Measurements from ENCODE around the gene NSD2.
A peak's percentile ranks its signal among the peaks of the same experiment; 100 is the strongest.

Gene NSD2

DNA sequence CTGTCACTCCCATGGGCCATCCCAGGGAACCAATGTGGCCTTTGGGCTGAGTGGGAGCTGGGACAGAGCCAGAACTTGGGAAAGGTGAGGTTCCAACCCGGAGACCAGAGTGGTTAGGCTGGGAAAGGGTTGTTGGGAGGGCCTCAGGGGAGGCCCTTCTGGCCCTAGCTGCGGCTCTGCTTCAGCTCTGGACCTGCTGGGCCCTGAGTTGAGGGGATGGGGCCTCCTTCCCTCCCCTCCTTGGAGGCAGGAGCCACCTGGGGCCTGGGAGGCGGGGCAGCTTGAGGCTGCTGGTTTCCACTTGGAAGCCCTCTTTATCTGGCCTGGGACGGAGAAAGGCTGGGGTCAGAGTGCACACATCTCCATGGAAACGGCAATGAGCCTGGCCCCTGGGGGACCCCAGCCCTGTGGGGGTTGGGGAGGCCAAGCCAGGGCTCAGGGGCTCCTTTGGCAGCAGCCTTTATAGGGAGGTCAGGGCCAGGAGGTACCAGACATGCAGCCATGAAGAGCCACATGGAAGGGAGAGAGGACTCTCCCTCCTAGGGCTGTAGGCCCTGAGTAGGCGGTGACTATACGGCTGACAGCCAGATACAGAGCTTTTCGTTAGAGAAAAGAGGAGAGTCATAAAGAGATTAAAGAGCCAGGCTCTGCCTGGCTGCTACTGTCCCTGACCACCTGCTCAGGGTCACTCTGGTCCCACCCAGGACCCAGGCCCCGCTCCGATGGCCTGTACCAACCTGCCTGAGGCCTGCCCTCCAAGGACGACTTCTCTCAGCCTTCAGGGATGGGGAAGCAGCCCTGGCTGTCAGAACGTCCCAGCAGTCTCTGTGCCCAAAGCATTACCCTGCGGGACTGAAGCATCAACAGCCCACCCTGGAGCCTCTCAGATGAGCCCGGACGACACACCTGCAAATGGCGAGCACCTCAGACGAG is 6.9 kb upstream of the NSD2 start:
- DNase-seq: no peak

DNA sequence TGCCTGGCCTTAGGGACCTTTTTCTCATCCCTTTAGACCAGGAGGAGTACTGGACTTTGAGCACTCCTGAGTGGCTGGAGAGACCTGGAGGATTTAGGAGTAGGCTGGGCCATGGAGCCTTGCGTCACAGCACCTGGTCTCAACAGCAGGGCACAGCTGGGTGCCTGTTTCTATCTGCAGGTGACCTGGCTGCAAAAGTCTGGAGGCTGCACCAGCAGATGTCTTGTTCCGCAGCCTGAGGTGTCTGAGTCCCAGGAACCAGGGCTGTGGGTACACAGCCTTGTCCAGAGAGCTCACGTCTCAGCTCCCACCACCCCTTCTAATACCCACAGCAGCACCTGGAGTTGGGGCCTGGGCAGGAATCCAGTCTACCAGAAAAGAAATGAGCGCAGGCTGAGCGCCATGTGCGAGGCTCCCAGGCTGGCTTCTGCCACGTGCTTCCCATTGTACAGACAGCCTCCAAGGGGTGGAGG is 5.0 kb upstream of the NSD2 start:
- no peak for DNase-seq

GRCh38 chr4:1868293-1868692 is 2.9 kb upstream of the NSD2 start:
- no peak for DNase-seq

- DNase-seq: no peak
Measured at GRCh38 chr4:1868912-1869311, 2.3 kb upstream of the NSD2 start.

DNA sequence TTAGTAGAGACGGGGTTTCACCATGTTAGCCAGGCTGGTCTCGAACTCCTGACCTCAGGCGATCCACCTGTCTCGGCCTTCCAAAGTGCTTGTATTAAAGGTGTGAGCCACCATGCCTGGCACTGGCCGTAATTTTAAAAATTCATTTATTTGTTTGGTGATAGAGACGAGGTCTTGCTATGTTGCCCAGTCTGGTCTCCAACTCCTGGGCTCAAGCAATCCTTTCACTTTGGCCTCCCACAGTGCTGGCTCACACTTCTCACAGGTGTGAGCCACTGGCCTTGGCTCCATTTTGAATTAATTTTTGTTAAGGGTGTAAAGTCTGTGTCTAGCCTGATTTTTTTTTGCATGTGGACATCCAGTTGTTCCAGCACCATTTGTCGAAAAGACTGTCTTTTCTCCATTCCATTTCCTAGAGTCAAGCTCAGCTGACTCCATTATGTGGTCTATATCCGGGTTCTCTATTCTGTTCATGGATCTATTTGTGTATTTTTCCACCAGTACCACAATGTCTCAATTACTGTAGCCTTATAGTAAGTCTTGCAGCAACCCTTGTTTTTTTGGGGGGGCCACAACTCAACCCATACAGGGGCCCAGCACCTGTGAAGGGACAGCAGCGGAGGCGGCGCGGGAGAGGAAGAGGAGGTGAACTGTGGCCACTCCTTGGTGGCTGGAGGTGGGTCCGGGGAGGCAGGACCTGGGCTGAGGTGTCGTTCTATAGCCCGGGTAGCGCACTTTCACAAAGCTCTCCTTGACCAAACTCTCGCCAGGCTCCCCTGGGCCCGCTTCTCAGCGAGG is 1.5 kb upstream of the NSD2 start:
- no peak for DNase-seq

DNA sequence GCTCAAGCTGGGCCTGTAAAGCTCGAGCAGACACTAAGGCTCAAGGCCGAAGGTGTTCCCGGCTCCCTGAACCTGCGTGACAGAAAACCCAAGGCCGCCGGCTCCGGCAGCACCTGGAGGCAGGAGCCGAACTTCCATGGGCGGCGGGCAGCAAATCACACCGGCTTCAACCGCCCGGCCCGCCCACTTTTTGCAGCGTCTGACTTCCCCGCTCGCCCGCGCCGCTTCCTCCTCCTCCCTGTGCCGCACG is 940 bp upstream of the NSD2 start:
- peak; percentile 54 for DNase-seq

GRCh38 chr4:1871471-1872021 is 353 bp downstream of the NSD2 start:
- DNase-seq: no peak

- DNase-seq: no peak
Measured at GRCh38 chr4:1872870-1873269, 1.7 kb downstream of the NSD2 start.

DNA sequence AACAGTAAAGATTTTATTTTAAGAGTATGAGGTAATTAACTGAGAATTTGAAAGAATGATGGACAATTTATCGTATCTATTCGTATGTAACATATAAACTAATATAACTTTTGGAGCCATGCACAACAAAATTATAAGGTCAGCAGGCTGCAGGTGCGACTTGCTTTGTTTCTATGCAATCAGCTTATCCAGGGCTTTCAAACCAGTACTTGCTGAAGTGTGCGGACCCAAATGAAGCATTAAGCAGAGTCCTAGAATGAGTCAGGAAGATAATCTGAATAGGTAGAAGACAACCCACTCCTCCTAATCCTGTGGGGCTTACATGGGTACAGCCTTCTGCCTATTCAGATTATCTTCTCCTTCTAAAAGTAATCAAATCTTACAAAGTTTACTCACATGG is 2.1 kb downstream of the NSD2 start:
- no peak for DNase-seq

DNA sequence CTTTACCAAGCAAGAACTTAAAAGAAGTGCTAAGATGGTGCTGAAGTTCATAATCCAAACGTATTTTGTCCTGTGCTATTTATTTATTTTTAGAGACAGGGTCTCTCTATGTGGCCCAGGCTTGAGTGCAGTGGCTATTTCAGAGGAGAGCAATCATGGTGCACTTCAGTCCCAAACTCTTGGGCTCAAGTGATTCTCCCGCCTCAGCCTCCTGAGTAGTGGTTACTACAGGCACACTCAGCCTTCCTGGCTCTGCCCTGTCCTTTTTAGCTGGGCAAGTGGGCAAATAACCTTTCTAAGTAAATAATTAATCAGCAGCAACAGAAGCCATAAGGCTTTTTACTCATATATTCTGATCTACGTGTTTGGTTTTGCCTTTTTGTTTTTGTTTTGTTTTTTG is 2.6 kb downstream of the NSD2 start:
- DNase-seq: no peak

DNA sequence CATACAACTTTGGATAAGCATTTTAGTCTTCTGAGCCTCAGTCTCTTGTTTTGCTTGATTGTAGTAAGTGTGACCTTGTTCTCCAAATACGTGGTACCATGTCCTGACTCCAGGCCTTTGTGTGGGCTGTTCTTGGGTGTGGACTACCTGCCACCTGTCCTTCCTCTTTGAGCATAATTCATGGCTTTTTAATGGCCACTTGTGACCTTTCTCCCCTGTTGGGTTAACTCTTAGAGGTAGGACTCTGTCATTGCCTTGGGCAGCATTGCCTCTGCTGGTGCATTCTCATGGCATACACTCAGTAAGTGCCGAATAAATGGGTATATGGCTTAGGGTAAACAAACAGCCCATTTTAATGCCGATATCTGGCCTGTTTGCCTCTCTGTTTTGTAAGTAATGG is 3.0 kb downstream of the NSD2 start:
- DNase-seq: peak; percentile 11

GRCh38 chr4:1879485-1879884 is 8.3 kb downstream of the NSD2 start:
- no peak for DNase-seq

- DNase-seq: no peak
Measured at GRCh38 chr4:1880332-1880731, 9.1 kb downstream of the NSD2 start.

DNA sequence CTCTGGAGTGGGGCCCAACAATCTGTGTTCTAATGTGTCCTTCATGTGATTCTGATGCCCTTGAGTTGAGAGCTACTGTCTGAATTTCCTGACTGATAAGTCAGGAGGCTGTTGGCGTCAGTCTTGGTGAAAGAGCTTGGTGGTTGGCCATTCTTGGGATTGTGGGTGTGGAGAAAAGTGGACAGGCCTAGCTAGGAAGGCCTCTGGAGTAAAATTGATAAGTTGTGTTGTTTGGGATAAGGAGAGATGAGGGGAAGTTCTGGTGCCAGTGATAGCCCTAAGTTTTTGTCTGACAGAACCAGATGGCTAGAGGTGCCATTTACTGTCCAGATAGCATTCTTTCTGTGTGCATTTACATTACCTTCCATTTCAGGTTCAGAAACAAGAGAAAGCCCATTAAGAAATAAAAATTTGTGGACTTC is 11.7 kb downstream of the NSD2 start:
- DNase-seq: no peak

GRCh38 chr4:1883583-1883982 is 12.4 kb downstream of the NSD2 start:
- DNase-seq: no peak

GRCh38 chr4:1885414-1885813 is 14.2 kb downstream of the NSD2 start:
- no peak for DNase-seq

- DNase-seq: no peak
Measured at GRCh38 chr4:1887052-1887451, 15.9 kb downstream of the NSD2 start.

GRCh38 chr4:1890979-1891570 is 19.9 kb downstream of the NSD2 start:
- no peak for DNase-seq

DNA sequence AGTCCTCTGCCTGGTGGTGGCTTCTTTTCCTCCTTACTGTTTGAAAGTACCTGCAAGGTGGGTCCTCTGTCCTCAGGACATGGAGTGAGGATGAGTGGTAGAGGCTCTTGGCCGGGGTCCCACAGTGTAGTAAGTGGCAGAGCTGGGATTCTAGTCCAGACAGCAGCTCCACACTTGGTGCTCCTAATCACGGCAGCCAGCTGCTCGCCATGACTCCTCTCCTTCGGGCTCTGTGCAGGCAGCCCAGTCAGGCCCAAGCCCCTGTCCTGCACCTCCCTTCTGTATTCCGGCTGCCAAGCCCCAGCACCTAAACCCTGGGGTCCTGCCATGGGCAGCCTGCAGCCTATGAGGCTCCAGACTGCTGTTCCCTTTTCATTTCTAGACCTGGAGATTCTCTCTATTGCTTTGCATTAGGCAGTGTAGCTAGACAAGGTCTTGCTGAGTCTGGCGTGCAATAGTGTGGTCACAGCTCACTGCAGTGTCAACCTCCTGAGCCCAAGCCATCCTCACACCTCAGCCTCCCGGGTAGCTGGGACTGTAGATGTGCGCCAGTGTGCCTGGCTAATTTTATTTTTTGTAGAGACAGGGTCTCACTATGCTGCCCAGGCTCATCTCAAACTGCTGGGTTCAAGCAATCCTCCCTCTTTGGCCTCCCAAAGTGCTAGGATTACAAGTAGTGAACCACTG is 24.9 kb downstream of the NSD2 start:
- no peak for DNase-seq

- DNase-seq: no peak
Measured at GRCh38 chr4:1896658-1896991, 25.4 kb downstream of the NSD2 start.

DNA sequence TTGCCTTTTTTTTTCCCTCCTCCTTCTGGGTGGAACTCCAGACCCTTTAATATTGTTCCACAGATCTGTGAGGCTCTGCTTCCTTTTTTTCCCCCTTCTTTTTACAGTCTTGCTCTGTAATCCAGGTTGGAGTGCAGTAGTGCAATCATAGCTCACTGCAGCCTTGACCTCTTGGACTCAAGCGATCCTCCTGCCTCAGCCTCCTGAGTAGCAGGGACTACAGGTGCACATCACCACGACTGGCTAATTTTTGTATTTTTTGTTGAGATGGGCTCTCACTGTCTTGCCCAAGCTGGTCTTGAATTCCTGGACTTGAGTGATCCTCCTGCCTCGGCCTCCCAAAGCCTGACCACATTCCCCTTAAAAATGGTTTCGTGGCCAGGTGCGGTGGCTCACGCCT is 26.8 kb downstream of the NSD2 start:
- DNase-seq: no peak

DNA sequence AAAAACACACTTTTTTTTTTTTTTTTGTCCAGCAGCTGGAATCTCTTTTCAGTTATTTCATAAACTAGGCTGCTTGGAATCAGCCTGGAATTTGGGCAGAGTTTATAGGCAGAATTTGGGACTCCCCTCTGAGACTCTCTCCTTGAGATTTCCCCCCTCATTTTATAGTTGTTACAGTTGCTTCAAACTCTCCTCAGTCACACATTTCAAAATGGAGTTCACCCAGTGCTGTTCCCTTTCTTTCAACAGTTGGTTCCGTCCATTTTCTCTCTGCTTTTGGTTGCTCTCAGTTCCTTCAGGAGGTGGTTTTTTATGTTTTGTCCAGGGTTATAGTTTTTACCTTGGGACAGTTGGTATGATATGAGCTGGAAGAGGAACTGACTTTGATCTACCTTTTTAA is 27.5 kb downstream of the NSD2 start:
- DNase-seq: no peak
